LNCAP (cell line): ENCODE results near the gene PDE5A.

Experiments
- TF ChIP-seq, protein P1 (sequence below): fragments of 450-650 bp; IDR thresholded peaks from 2 replicates; pipeline ENCODE4 v1.5.1; 2017; ENCODE audit warnings: mild to moderate bottlenecking

The PDE5A gene

GRCh38 chr4:119628281-119629141 lies at the start of gene PDE5A:
TSS of gene PDE5A (minus strand) at chr4:119628804. CDS start at chr4:119628671, 133 bp downstream.
- TF ChIP-seq, protein P1, sequence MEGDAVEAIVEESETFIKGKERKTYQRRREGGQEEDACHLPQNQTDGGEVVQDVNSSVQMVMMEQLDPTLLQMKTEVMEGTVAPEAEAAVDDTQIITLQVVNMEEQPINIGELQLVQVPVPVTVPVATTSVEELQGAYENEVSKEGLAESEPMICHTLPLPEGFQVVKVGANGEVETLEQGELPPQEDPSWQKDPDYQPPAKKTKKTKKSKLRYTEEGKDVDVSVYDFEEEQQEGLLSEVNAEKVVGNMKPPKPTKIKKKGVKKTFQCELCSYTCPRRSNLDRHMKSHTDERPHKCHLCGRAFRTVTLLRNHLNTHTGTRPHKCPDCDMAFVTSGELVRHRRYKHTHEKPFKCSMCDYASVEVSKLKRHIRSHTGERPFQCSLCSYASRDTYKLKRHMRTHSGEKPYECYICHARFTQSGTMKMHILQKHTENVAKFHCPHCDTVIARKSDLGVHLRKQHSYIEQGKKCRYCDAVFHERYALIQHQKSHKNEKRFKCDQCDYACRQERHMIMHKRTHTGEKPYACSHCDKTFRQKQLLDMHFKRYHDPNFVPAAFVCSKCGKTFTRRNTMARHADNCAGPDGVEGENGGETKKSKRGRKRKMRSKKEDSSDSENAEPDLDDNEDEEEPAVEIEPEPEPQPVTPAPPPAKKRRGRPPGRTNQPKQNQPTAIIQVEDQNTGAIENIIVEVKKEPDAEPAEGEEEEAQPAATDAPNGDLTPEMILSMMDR = peak; percentile 77

DNA sequence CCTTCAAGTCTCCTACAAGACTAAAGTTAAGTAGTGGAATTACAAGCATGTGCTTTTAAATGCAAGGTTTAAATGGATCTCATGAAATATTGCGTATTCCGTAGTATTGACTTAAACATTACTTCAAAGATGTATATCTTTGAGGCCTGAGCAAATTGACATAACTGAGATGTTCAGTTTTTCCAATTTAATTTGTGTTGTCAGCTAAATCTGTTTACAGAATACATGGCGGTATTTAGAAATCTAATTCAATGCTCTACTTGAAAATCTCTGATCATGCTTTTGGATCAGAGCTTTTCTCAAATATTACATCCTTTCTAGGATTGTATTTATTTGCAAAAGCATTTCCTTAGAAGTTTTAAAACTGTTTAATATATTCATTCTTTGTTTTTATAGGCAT lies 47.5 kb upstream of the PDE5A start:
- TF ChIP-seq, protein P1 = no peak

- TF ChIP-seq, protein P1 = no peak
These were observed 46.8 kb upstream of the PDE5A start for GRCh38 chr4:119675391-119675790.

GRCh38 chr4:119672938-119673337 lies 44.3 kb upstream of the PDE5A start:
- TF ChIP-seq, protein P1 = no peak

DNA sequence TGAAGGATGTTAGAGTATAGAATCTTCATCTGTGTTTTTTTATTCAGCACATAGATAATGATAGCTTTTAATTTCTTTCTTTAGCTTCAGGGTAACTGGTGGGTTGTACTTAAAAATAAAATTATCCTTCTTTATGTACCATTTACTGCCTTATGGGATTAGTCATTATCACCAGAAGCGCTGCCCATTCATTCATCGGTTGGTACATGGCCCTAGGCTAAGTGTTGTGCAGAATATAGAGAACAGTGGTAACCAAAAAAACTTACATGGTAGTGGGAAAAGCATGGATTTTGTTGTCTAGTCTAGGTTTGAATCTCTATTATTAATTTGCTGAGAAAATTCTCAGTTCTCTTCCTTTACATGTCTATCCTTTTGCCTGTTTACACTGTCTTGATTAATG lies 43.5 kb upstream of the PDE5A start:
- TF ChIP-seq, protein P1 = no peak

GRCh38 chr4:119671205-119671604 lies 42.6 kb upstream of the PDE5A start:
- TF ChIP-seq, protein P1 = no peak

DNA sequence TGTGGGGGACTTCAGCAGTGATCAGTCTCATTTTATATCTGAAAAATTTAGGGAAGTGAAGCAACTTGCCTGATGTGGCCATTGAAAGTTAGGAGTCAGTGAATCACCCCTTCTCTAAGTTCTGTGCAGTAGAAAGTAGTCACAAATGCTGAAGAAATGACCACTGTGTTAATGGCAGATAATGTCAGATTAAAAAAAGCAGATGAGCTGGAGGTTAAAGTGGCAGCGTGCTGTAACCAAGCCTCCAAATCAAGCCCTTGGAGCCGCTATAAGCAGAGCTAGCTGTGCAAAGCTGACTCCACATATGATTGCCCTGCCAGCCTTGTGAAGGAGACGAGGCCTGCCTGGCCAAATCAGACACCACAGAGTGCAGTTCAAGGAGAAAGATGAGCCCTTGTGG lies 39.2 kb upstream of the PDE5A start:
- TF ChIP-seq, protein P1 = no peak
